Caco-2 (cell line): ENCODE data around the gene TSBP1. TPM values are rescaled to one million over a fixed set of nuclear protein-coding genes. Genes with fewer than 3 reads are reported as not detected.

Source experiments
- BruUV-seq: library from RNA; stranded (reverse); fragments of 400-500 nt; replicated peaks from 2 replicates; lab custom pipeline; 2021; lab: Mats Ljungman, UMichigan
- CTCF ChIA-PET: fragments of 300-600 bp; sonication (Branson Sonifier 250); formaldehyde crosslinking; loops from one replicate; lab custom pipeline; 2022; ENCODE audit warnings: antibody characterized with exemption; lab: Charles Lee
- POLR2A ChIA-PET: fragments of 300-600 bp; sonication (Branson Sonifier 250); formaldehyde crosslinking; loops from one replicate; lab custom pipeline; 2022; ENCODE audit warnings: antibody characterized with exemption; lab: Charles Lee
- DNase-seq, 2 experiments: peaks; one replicate each; pipeline versions ENCODE4 v3.0.0 to v3.0.0-alpha.2; 2020 to 2022
- H3K27me3 ChIP-seq: replicated peaks from 2 replicates; pipeline ENCODE4 v1.6.0; 2011; ENCODE audit warnings: low read length; ENCODE audit not compliant: control insufficient read depth, insufficient read depth
- H3K36me3 ChIP-seq: 2 replicates; pipeline ENCODE4 v1.5.1; 2011; ENCODE audit warnings: low read length; ENCODE audit not compliant: control insufficient read depth, insufficient read depth
- H3K4me1 ChIP-seq: fragments of 250-450 bp; sonication (Bioruptor Pico); 2 replicates; pipeline ENCODE4 v1.5.1; 2020; ENCODE audit warnings: mild to moderate bottlenecking
- H3K4me3 ChIP-seq: 2 replicates; pipeline ENCODE4 v1.5.1; 2011; ENCODE audit warnings: low read depth, mild to moderate bottlenecking, control low read depth, low read length
- H3K9me3 ChIP-seq: fragments of 250-450 bp; sonication (Bioruptor Pico); 2 replicates; pipeline ENCODE4 v1.5.1; 2020; ENCODE audit warnings: mild to moderate bottlenecking, moderate library complexity
- H3K27ac Mint-ChIP-seq: one replicate; pipeline ENCODE4 v1.8.0; 2022; ENCODE audit warnings: mixed read lengths; ENCODE audit not compliant: unreplicated experiment
- H3K27me3 Mint-ChIP-seq: one replicate; pipeline ENCODE4 v1.8.0; 2022; ENCODE audit warnings: mixed read lengths; ENCODE audit not compliant: insufficient read depth, unreplicated experiment
- H3K36me3 Mint-ChIP-seq: one replicate; pipeline ENCODE4 v1.8.0; 2022; ENCODE audit warnings: mild to moderate bottlenecking, mixed read lengths; ENCODE audit not compliant: insufficient read depth, unreplicated experiment
- H3K4me1 Mint-ChIP-seq: one replicate; pipeline ENCODE4 v1.8.0; 2022; ENCODE audit warnings: low read depth, mixed read lengths; ENCODE audit not compliant: unreplicated experiment
- H3K4me3 Mint-ChIP-seq: one replicate; pipeline ENCODE4 v1.8.0; 2022; ENCODE audit warnings: mild to moderate bottlenecking, moderate library complexity, mixed read lengths; ENCODE audit not compliant: unreplicated experiment
- H3K9me3 Mint-ChIP-seq: one replicate; pipeline ENCODE4 v1.8.0; 2022; ENCODE audit warnings: mixed read lengths; ENCODE audit not compliant: unreplicated experiment
- intact Hi-C: fragments of 100-400 bp; cut with micrococcal nuclease; formaldehyde crosslinking; loops from one replicate; pipeline ENCODE4 v1.10.0; 2022; ENCODE audit not compliant: unreplicated experiment
- total RNA-seq: library from RNA; stranded (reverse); gene quantifications from 2 replicates; pipeline ENCODE4 v1.2.3, GENCODE V29; 2022
- TF ChIP-seq, protein P1 (sequence below), 2 experiments: fragments of 200-600 bp in 1 of 2; IDR thresholded peaks; 1 replicate in 1 of 2; 2 replicates in 1 of 2; pipeline versions ENCODE4 v1.5.1 to v1.8.0; 2011 to 2022; ENCODE audit warnings: antibody characterized with exemption in 1 of 2, control low read depth in 1 of 2, inconsistent platforms in 1 of 2, low read depth in 1 of 2, low read length in 1 of 2, mild to moderate bottlenecking in 1 of 2, moderate library complexity in 1 of 2; ENCODE audit not compliant: insufficient read depth in 1 of 2, severe bottlenecking in 1 of 2, unreplicated experiment in 1 of 2

The TSBP1 gene
- total RNA-seq, 1 experiment from 2014 or later, result not detected

DNA sequence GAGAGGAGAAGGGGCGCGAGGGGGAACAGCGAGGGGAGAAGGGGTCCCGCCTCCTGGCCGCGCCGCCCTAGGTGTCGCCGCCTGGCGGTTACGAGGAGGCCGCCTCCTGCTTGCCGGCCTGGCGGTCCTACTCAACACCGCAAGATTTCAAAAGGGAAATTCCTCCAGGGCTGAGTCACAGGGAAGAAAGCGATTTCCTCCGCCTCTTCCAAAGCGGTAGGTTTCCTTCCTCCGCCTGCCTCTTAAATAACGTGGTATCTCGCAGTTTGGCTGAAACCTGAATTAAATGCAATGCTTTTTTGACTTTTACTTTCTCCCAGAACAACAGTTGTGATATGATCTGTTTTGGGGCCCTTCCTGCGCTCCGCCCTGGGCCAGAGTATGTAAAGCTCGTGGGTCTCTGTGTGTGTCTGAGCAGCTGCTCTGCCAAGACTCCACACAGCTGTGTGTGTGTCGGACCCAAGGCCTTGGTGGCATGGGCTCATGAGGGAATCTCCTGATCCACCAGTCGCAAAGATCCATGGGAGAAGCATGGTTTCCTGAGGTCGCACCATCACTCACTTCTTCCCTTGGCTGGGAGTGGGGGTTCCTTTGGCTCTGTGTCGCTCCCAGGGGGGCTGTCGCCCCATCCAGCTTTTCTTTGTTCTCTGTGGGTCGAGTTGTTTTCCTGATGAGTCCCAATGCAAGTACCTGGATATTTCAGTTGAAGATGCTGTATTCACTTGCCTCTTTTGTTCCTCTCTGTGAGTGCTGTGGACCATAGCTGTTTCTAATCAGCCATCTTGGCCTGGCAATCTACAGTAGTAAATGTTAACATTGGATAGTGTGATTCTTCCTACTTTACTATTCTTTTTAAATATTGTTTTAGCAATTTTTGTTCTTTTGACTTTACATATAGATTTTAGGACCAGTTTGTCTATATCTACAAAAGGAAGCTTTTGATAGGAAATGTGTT lies 116.2 kb downstream of the TSBP1 start:
- CTCF ChIA-PET, result no interaction called here
- no peaks in the 10 kb centered on the region for H3K27me3 Mint-ChIP-seq
- H3K9me3 Mint-ChIP-seq, result peaks cover 18% of the 10 kb centered on the region
- no TSS peak for BruUV-seq
- peak overlapping the region; percentile 31 for H3K4me3 Mint-ChIP-seq
- Histone ChIP-seq H3K27me3 (no peaks in the 10 kb centered on the region), H3K4me1 (no peaks in the 10 kb centered on the region), H3K9me3 (no peaks in the 10 kb centered on the region), H3K36me3 (no peaks in the 10 kb centered on the region), H3K4me3 (no peak overlapping the region)
- POLR2A ChIA-PET, result interaction anchor here (0.6 kb wide), 1 partner anchor 421 kb away, joined by 8 read pairs; no protein-coding TSS in a partner anchor
- H3K4me1 Mint-ChIP-seq, result no peaks in the 10 kb centered on the region
- TF ChIP-seq, protein P1, sequence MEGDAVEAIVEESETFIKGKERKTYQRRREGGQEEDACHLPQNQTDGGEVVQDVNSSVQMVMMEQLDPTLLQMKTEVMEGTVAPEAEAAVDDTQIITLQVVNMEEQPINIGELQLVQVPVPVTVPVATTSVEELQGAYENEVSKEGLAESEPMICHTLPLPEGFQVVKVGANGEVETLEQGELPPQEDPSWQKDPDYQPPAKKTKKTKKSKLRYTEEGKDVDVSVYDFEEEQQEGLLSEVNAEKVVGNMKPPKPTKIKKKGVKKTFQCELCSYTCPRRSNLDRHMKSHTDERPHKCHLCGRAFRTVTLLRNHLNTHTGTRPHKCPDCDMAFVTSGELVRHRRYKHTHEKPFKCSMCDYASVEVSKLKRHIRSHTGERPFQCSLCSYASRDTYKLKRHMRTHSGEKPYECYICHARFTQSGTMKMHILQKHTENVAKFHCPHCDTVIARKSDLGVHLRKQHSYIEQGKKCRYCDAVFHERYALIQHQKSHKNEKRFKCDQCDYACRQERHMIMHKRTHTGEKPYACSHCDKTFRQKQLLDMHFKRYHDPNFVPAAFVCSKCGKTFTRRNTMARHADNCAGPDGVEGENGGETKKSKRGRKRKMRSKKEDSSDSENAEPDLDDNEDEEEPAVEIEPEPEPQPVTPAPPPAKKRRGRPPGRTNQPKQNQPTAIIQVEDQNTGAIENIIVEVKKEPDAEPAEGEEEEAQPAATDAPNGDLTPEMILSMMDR (IDR thresholded peaks at IDR 0.05; ENCODE audit: insufficient read depth in 1 of 2, low read depth in 1 of 2, low read length in 1 of 2, severe bottlenecking in 1 of 2, unreplicated experiment in 1 of 2), result no peak
- intact Hi-C loops, result no loop called here
- no peak for DNase-seq
- H3K27ac Mint-ChIP-seq, result no peak overlapping the region
- no peaks in the 10 kb centered on the region for H3K36me3 Mint-ChIP-seq

DNA sequence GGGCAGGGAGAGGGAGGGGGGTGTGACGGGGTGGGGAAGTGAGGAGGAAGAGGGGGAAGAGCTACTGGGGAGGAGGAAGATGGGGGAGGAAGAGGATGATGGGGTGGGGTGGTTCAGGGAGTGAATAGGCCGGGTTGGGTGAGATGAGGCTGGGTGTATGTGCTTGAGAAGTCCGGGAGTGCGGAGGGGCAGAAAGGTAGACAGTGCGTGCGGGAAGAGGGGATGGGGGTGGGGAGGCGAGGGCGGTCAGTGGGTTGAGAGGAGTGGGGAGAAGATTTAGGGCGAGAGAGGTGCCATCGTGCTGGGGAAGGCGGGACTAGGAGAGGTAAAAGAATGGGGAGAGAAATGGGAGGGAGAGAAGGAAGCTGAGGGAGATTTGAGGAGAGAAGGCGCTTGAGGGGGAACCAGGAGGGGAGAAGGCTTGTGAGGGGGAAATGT lies 116.9 kb downstream of the TSBP1 start:
- Mint-ChIP-seq H3K27ac (no peak overlapping the region), H3K4me1 (no peaks in the 10 kb centered on the region), H3K9me3 (peaks cover 15% of the 10 kb centered on the region), H3K4me3 (peak overlapping the region; percentile 31), H3K27me3 (no peaks in the 10 kb centered on the region), H3K36me3 (no peaks in the 10 kb centered on the region)
- intact Hi-C loops, result no loop called here
- Histone ChIP-seq H3K36me3 (no peaks in the 10 kb centered on the region), H3K9me3 (0 out of 2 replicates have a peak, but pooled peaks cover 1% of the 10 kb centered on the region), H3K27me3 (no peaks in the 10 kb centered on the region), H3K4me3 (no peak overlapping the region), H3K4me1 (no peaks in the 10 kb centered on the region)
- BruUV-seq, result no TSS peak
- ChIA-PET POLR2A (interaction anchor here (0.6 kb wide), 1 partner anchor 421 kb away, joined by 8 read pairs; no protein-coding TSS in a partner anchor), CTCF (no interaction called here)
- TF ChIP-seq, protein P1 (IDR thresholded peaks at IDR 0.05; ENCODE audit: insufficient read depth in 1 of 2, low read depth in 1 of 2, low read length in 1 of 2, severe bottlenecking in 1 of 2, unreplicated experiment in 1 of 2), result no peak
- DNase-seq, result no peak

DNA sequence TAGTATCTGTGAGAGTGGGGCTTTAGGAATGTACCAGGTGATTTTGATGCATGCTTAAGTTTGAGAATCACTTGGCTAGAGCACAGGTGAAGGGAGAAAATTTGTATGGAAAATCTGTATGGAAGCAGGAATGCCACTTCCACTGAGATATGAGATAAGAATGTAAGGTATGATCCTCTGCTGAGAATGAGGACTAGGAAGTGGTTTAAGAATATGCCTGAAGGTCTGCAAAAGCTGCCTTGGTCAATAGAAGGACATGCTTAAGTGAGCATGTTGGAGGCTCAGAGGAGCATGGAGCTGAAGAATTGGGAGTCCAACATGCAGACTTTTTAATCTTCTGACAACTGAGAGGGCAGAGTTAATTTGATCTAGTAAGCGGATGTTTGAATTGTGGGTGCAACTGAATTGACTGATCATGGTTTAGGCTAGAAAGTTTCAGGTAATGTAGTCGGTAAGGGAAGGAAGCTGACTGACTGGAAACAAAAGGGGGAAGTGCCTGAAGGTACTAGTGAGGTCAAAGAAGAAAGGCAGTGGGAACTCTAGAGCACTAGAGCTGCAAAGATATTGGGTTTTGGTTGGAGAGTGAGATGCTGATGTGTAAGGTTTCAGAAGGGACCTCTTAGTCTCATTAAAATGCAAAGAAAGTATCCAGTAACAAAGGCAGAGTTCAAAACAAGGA lies 119.2 kb downstream of the TSBP1 start:
- H3K9me3 ChIP-seq, result peaks cover 8% of the 10 kb centered on the region; the same call in 1 of the 2 replicates
- BruUV-seq, result no TSS peak
- Mint-ChIP-seq H3K27me3 (no peaks in the 10 kb centered on the region), H3K36me3 (no peaks in the 10 kb centered on the region), H3K4me1 (no peaks in the 10 kb centered on the region), H3K27ac (no peak overlapping the region), H3K4me3 (no peak overlapping the region), H3K9me3 (peaks cover 11% of the 10 kb centered on the region)
- ChIA-PET CTCF (no interaction called here), POLR2A (no interaction called here)
- H3K4me3 ChIP-seq, result no peak overlapping the region
- no peak for DNase-seq
- intact Hi-C loops, result no loop called here
- H3K36me3 ChIP-seq, result no peaks in the 10 kb centered on the region
- TF ChIP-seq, protein P1 (IDR thresholded peaks at IDR 0.05; ENCODE audit: insufficient read depth in 1 of 2, low read depth in 1 of 2, low read length in 1 of 2, severe bottlenecking in 1 of 2, unreplicated experiment in 1 of 2), result no peak
- no peaks in the 10 kb centered on the region for H3K27me3 ChIP-seq
- H3K4me1 ChIP-seq, result no peaks in the 10 kb centered on the region
